K562 (cell line): ENCODE measurements around the gene RNF31. TPM values are rescaled to one million over a fixed set of nuclear protein-coding genes. Genes with fewer than 3 reads are reported as not detected.

Experiments
- ATAC-seq: fragments of 200-7000 bp; cut with Tn5 transposase; 3 replicates; pipeline ENCODE4 v1.9.1; 2020; ENCODE audit warnings: moderate library complexity
- BruUV-seq: library from RNA; stranded (reverse); fragments of 400-500 nt; replicated peaks from 2 replicates; lab custom pipeline; 2021; lab: Mats Ljungman, UMichigan
- CTCF ChIA-PET: fragments of 300-600 bp; formaldehyde crosslinking; extraction: SDS; loops from one replicate; lab custom pipeline; 2021; ENCODE audit warnings: low intra/inter-chr PET ratio; lab: Yijun Ruan, JAX
- POLR2A ChIA-PET: fragments of 300-600, 350-650 bp; sonication (Branson Sonifier 250); formaldehyde crosslinking; extraction: SDS; loops from one replicate; lab custom pipeline; 2021; ENCODE audit warnings: antibody characterized with exemption, inconsistent platforms; lab: Yijun Ruan, JAX
- DNase-seq, 4 experiments: peaks; one replicate each; pipeline versions ENCODE4 v3.0.0 to v3.0.0-alpha.2; 2011 to 2018; ENCODE audit warnings: low spot score in 3 of 4, mixed read lengths in 3 of 4; ENCODE audit errors: extremely low read depth in 1 of 4
- FAIRE-seq: peaks from 2 replicates; lab custom pipeline; 2011; peaks lifted over from hg19 to GRCh38; lab: Jason Lieb, UNC
- H2AFZ ChIP-seq: 2 replicates; pipeline ENCODE4 v1.6.0; 2011; ENCODE audit warnings: low read depth, low read length, control low read depth, inconsistent platforms
- H3K27ac ChIP-seq: fragments of 200-600 bp; 3 replicates; pipeline ENCODE4 v1.8.0; 2011; ENCODE audit warnings: low read depth, mild to moderate bottlenecking, control low read depth, inconsistent platforms, low read length, moderate library complexity, mixed read lengths; ENCODE audit errors: extremely low read depth
- H3K27me3 ChIP-seq, 2 experiments: fragments of 300-600 bp in 1 of 2; 2 replicates in 1 of 2; 3 replicates in 1 of 2; pipeline versions ENCODE4 v1.6.0 to v1.8.0; 2011; ENCODE audit warnings: inconsistent platforms in 2 of 2, low read length in 2 of 2, mild to moderate bottlenecking in 1 of 2, mixed read lengths in 1 of 2, moderate library complexity in 1 of 2; ENCODE audit not compliant: control insufficient read depth in 2 of 2, insufficient read depth in 2 of 2
- H3K36me3 ChIP-seq: fragments of 300-600 bp; 3 replicates; pipeline ENCODE4 v1.8.0; 2011; ENCODE audit warnings: mild to moderate bottlenecking, low read length, inconsistent platforms; ENCODE audit not compliant: control insufficient read depth, insufficient read depth
- H3K4me1 ChIP-seq, 2 experiments: fragments of 200-600 bp in 1 of 2; replicated peaks in 1 of 2; 2 replicates in 1 of 2; 3 replicates in 1 of 2; pipeline versions ENCODE4 v1.5.1 to v1.8.0; 2011; ENCODE audit warnings: inconsistent platforms in 2 of 2, low read length in 2 of 2, mild to moderate bottlenecking in 1 of 2, mixed read lengths in 1 of 2, moderate library complexity in 1 of 2; ENCODE audit not compliant: control insufficient read depth in 2 of 2, insufficient read depth in 2 of 2
- H3K4me2 ChIP-seq: 2 replicates; pipeline ENCODE4 v1.6.1; 2011; ENCODE audit warnings: low read length, control low read depth, inconsistent platforms, mixed read lengths; ENCODE audit not compliant: insufficient read depth
- H3K4me3 ChIP-seq: fragments of 200-600 bp; sonication (generic), shearing (Covaris generic); 2 replicates; pipeline ENCODE4 v1.5.1; 2016; ENCODE audit warnings: control low read depth, inconsistent platforms
- H3K79me2 ChIP-seq: fragments of 200-600 bp; 3 replicates; pipeline ENCODE4 v1.8.0; 2011; ENCODE audit warnings: low read length, inconsistent platforms; ENCODE audit not compliant: control insufficient read depth, insufficient read depth
- H3K9ac ChIP-seq, 2 experiments: 2 replicates each; pipeline versions ENCODE4 v1.6.0 to v1.6.1; 2011; ENCODE audit warnings: low read depth in 2 of 2, low read length in 2 of 2, control low read depth in 1 of 2, inconsistent platforms in 1 of 2, mild to moderate bottlenecking in 1 of 2, mixed read lengths in 1 of 2; ENCODE audit not compliant: insufficient read depth in 1 of 2
- H3K9me1 ChIP-seq: one replicate; pipeline ENCODE4 v1.6.0; 2011; ENCODE audit warnings: inconsistent platforms, mild to moderate bottlenecking, low read length, moderate library complexity; ENCODE audit not compliant: control insufficient read depth, insufficient read depth
- H3K9me3 ChIP-seq: replicated peaks from 2 replicates; pipeline ENCODE4 v1.5.1; 2011; ENCODE audit warnings: low read depth, low read length, inconsistent platforms; ENCODE audit not compliant: control insufficient read depth, insufficient read depth
- H4K20me1 ChIP-seq: replicated peaks from 2 replicates; pipeline ENCODE4 v1.6.1; 2011; ENCODE audit warnings: low read length, inconsistent platforms, mixed read lengths; ENCODE audit not compliant: control insufficient read depth, insufficient read depth
- AFF1 ChIP-seq, 2 experiments: fragments of 450-650 bp; IDR thresholded peaks; 2 replicates each; pipeline ENCODE4 v1.6.1; 2018; ENCODE audit warnings: mild to moderate bottlenecking in 2 of 2, low read depth in 1 of 2; ENCODE audit not compliant: partially characterized antibody in 2 of 2
- CEBPB ChIP-seq: fragments of 450-650 bp; IDR thresholded peaks from 2 replicates; pipeline ENCODE4 v1.6.1; 2016; ENCODE audit warnings: missing genetic modification characterization, missing compliant biosample characterization
- HDAC1 ChIP-seq, 2 experiments: fragments of 450-650 bp; IDR thresholded peaks; 2 replicates each; pipeline ENCODE4 v1.6.1; 2016 to 2017; ENCODE audit warnings: inconsistent platforms in 1 of 2, mild to moderate bottlenecking in 1 of 2, moderate library complexity in 1 of 2
- NCOA6 ChIP-seq: fragments of 450-650 bp; IDR thresholded peaks from 2 replicates; pipeline ENCODE4 v1.6.1; 2017; ENCODE audit warnings: mild to moderate bottlenecking
- SNIP1 ChIP-seq: fragments of 450-650 bp; IDR thresholded peaks from 2 replicates; pipeline ENCODE4 v1.7.1; 2017; ENCODE audit warnings: low read depth, mild to moderate bottlenecking
- TBP ChIP-seq: optimal IDR thresholded peaks from 2 replicates; pipeline ENCODE3; 2011; ENCODE audit warnings: low read depth, low read length, improper control_type of control experiment
- TCF3 ChIP-seq: sonication (generic); formaldehyde crosslinking; IDR thresholded peaks from 2 replicates; pipeline ENCODE4 v1.4.0; 2020; ENCODE audit warnings: mild to moderate bottlenecking, missing genetic modification reagents
- TFAP4 ChIP-seq: sonication (generic); formaldehyde crosslinking; IDR thresholded peaks from 2 replicates; pipeline ENCODE4 v1.8.0; 2022; ENCODE audit warnings: missing genetic modification reagents, mild to moderate bottlenecking, moderate library complexity, borderline replicate concordance
- ZNF3 ChIP-seq: fragments of 250-450 bp; sonication (Bioruptor Pico); IDR thresholded peaks from 2 replicates; pipeline ENCODE4 v1.5.0; 2021; ENCODE audit warnings: mild to moderate bottlenecking, moderate library complexity
- ZNF347 ChIP-seq: fragments of 450-650 bp; formaldehyde crosslinking; IDR thresholded peaks from 2 replicates; pipeline ENCODE4 v1.4.0; 2020; ENCODE audit warnings: low read depth, mild to moderate bottlenecking, moderate library complexity
- ZNF354B ChIP-seq: fragments of 250-450 bp; sonication (Bioruptor Pico); IDR thresholded peaks from 2 replicates; pipeline ENCODE4 v1.4.0; 2020
- ZNF395 ChIP-seq: fragments of 200-800 bp; sonication (Bioruptor generic); IDR thresholded peaks from 2 replicates; pipeline ENCODE4 v1.6.1; 2017; ENCODE audit warnings: missing genetic modification characterization, missing compliant biosample characterization
- WGBS: fragments of 100-300 bp; shearing (Covaris generic); methylation state at CpG from one replicate; pipeline ENCODE4 v1.1.6; 2016; ENCODE audit warnings: low coverage, mixed read lengths; ENCODE audit not compliant: insufficient coverage; ENCODE audit errors: missing lambda C conversion rate; 5-methylcytosine and 5-hydroxymethylcytosine counted together
- in situ Hi-C: fragments of 300-500 bp; cut with MboI; formaldehyde crosslinking; loops from 4 replicates; pipeline ENCODE4 v1.15.0; 2018; ENCODE audit warnings: inconsistent platforms, mixed read lengths
- intact Hi-C: fragments of 100-400 bp; cut with micrococcal nuclease; formaldehyde crosslinking; loops from 2 replicates; pipeline ENCODE4 v1.14.2; 2022
- polyA plus RNA-seq, 8 experiments: library from polyadenylated mRNA; depleted of rRNA in 4 of 8; stranded (reverse) in 5 of 8; unstranded in 3 of 8; fragments of >200 nt; fragmentation: Nextera tagmentation in 2 of 8; fragmentation: Illumina TruSeq in 1 of 8; extraction: Ambion mirVana in 2 of 8; extraction: Trizol in 1 of 8; gene quantifications; 2 replicates each; pipeline versions ENCODE4 v1.2.1 to v1.2.3, GENCODE V29; 2011 to 2014; ENCODE audit warnings: inconsistent platforms in 1 of 8, missing spikeins in 1 of 8
- total RNA-seq, 7 experiments: library from RNA; depleted of rRNA in 6 of 7; stranded (reverse); fragments of >200 nt in 6 of 7; fragmentation: Illumina TruSeq in 2 of 7; extraction: Trizol in 2 of 7; gene quantifications; 2 replicates each; pipeline versions ENCODE4 v1.2.1 to v1.2.3, GENCODE V29; 2011 to 2021; ENCODE audit warnings: low replicate concordance in 1 of 7

Gene RNF31
- total and polyA plus RNA-seq, 9 of the 15 experiments (the other 6 are each of a cell fraction or from before 2014, with no cell fraction given) = 3.1 to 47.6 (median 19.1) TPM

GRCh38 chr14:24196071-24197055, 49.1 kb downstream of the RNF31 start (continued):
- TF ChIP-seq ZNF354B (CRISPR knock-in tag) (no peak), TBP (no peak), HDAC1 (IDR thresholded peaks at IDR 0.05) (0 out of 4 replicates have a peak, but pooled peaks of 1 of the 2 experiments have one; percentile 22), ZNF395 (CRISPR knock-in tag) (no peak), NCOA6 (peak; percentile 74; the same call in 1 of the 2 replicates)

GRCh38 chr14:24197056-24197450, 49.8 kb downstream of the RNF31 start:
- peak overlapping the region; percentile 86 for H3K4me2 ChIP-seq
- 0% methylated on average over 1 of the region's 2 CpGs for WGBS
- no peaks in the 10 kb centered on the region for H3K9me1 ChIP-seq
- peaks cover 6 to 13% of the 10 kb centered on the region in 2 experiments; a peak in 3 of 5 replicates for H3K4me1 ChIP-seq
- BruUV-seq = no TSS peak
- peaks cover 24% of the 10 kb centered on the region; the same call in 2 of the 3 replicates for H3K36me3 ChIP-seq
- POLR2A ChIA-PET = interaction anchor here (2.7 to 3.2 kb wide), 2 partner anchors 12 to 17 kb away, joined by 19 to 21 read pairs; partner anchors contain the start of genes CHMP4A and MDP1
- 0 out of 2 replicates have a peak, but pooled peaks cover 2% of the 10 kb centered on the region for H3K9me3 ChIP-seq
- peak overlapping the region; percentile 87 to 96; a peak in 2 of 4 replicates for H3K9ac ChIP-seq
- peak in 2 of 4 experiments; percentile 29 to 50 for DNase-seq
- 0 out of 3 replicates have a peak, but pooled peaks have one; percentile 2 for ATAC-seq
- H3K79me2 ChIP-seq = peaks cover 50% of the 10 kb centered on the region
- intact Hi-C loops = no loop called here
- no peaks in the 10 kb centered on the region for H4K20me1 ChIP-seq
- H3K27ac ChIP-seq = peak overlapping the region; percentile 25; the same call in 2 of the 3 replicates
- H2AFZ ChIP-seq = no peak overlapping the region
- peak overlapping the region; percentile 67 for H3K4me3 ChIP-seq
- FAIRE-seq = no peak
- H3K27me3 ChIP-seq = no peaks in the 10 kb centered on the region
- CTCF ChIA-PET = no interaction called here
- in situ Hi-C loops = no loop called here
- TF ChIP-seq SNIP1 = no peak
- no peak for TF ChIP-seq ZNF347 (CRISPR knock-in tag)
- TF ChIP-seq ZNF3 (CRISPR knock-in tag) = no peak
- TF ChIP-seq TFAP4 (CRISPR knock-in tag) = no peak
- no peak for TF ChIP-seq AFF1 (IDR thresholded peaks at IDR 0.05; ENCODE audit: low read depth in 1 of 2, partially characterized antibody in 2 of 2)
- 0 out of 2 replicates have a peak, but pooled peaks have one; percentile 19 for TF ChIP-seq TCF3 (CRISPR knock-in tag)
- TF ChIP-seq CEBPB (tag) = no peak
